ENCODE data around the gene NUP93.
"Not testable (repeated sequence)": the region's sequence is repeated elsewhere in the genome, so short reads cannot be mapped to it uniquely, and the experiment has no call there.

The NUP93 gene

GRCh38 chr16:56865394-56866062, 135.6 kb downstream of the NUP93 start:
- in situ Hi-C loops (cut with HindIII; ENCODE audit: low pct_ligation_motif_present, low sequenced_read_pairs) = no loop called here
- H3K27ac ChIP-seq = no peak overlapping the region
- H3K4me3 ChIP-seq (ENCODE audit: low read depth, low read length) = no peak overlapping the region
- H3K36me3 ChIP-seq (replicated peaks) = no peaks in the 10 kb centered on the region
- TF ChIP-seq, protein P1, sequence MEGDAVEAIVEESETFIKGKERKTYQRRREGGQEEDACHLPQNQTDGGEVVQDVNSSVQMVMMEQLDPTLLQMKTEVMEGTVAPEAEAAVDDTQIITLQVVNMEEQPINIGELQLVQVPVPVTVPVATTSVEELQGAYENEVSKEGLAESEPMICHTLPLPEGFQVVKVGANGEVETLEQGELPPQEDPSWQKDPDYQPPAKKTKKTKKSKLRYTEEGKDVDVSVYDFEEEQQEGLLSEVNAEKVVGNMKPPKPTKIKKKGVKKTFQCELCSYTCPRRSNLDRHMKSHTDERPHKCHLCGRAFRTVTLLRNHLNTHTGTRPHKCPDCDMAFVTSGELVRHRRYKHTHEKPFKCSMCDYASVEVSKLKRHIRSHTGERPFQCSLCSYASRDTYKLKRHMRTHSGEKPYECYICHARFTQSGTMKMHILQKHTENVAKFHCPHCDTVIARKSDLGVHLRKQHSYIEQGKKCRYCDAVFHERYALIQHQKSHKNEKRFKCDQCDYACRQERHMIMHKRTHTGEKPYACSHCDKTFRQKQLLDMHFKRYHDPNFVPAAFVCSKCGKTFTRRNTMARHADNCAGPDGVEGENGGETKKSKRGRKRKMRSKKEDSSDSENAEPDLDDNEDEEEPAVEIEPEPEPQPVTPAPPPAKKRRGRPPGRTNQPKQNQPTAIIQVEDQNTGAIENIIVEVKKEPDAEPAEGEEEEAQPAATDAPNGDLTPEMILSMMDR (IDR thresholded peaks at IDR 0.05; ENCODE audit: low read depth, low read length, missing control alignments) = no peak
- H3K27me3 ChIP-seq (replicated peaks) = no peaks in the 10 kb centered on the region
- no peak for DNase-seq

GRCh38 chr16:56866955-56867830, 137.3 kb downstream of the NUP93 start:
- TF ChIP-seq, protein P1 (IDR thresholded peaks at IDR 0.05; ENCODE audit: low read depth, low read length, missing control alignments) = peak; percentile 68
- Histone ChIP-seq H3K27me3 (replicated peaks) (no peaks in the 10 kb centered on the region), H3K27ac (no peak overlapping the region), H3K4me3 (ENCODE audit: low read depth, low read length) (no peak overlapping the region), H3K36me3 (replicated peaks) (no peaks in the 10 kb centered on the region)
- in situ Hi-C loops (cut with HindIII; ENCODE audit: low pct_ligation_motif_present, low sequenced_read_pairs) = no loop called here
- DNase-seq = peak; percentile 50

DNA sequence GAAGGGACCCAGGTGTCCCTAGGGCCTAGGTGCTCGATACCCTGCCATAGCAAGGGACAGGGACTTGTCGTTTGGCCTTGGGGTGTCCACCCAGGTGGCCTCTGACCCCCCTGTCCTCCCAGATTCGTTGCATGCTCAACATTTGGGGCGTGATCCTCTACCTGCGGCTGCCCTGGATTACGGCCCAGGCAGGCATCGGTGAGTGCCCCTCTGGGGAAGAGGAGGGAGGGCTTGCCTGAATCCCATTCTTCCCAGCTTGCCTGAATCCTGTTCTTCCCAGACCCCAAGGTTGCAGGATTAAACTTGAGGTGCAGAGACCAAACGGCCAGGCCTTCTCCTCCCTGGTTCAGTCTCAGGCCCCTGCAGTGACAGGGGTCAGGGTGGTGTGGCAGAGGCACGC, 138.2 kb downstream of the NUP93 start:
- no peak for DNase-seq
- TF ChIP-seq, protein P1 (IDR thresholded peaks at IDR 0.05; ENCODE audit: low read depth, low read length, missing control alignments) = no peak
- Histone ChIP-seq H3K27me3 (replicated peaks) (no peaks in the 10 kb centered on the region), H3K27ac (no peak overlapping the region), H3K36me3 (replicated peaks) (no peaks in the 10 kb centered on the region), H3K4me3 (ENCODE audit: low read depth, low read length) (no peak overlapping the region)
- in situ Hi-C loops (cut with HindIII; ENCODE audit: low pct_ligation_motif_present, low sequenced_read_pairs) = no loop called here

DNA sequence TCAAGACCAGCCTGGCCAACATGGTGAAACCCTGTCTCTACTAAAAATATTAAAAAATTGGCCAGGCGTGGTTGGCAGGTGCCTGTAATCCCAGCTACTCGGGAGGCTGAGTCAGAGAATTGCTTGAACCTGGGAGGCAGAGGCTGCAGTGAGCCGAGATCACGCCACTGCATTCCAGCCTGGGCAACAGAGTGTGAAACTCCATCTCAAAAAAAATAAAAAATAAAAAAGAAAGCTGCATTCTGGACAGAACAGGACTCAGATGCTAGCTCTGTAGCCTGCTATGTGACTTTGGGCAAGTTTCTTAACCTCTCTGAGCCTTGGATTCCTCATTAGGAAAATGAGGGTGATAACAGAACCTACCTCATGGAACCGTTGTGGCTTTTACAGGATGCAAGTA, 138.8 kb downstream of the NUP93 start:
- DNase-seq; H3K36me3 ChIP-seq (replicated peaks); H3K27me3 ChIP-seq (replicated peaks); in situ Hi-C loops (cut with HindIII; ENCODE audit: low pct_ligation_motif_present, low sequenced_read_pairs); H3K27ac ChIP-seq; H3K4me3 ChIP-seq (ENCODE audit: low read depth, low read length): not testable (repeated sequence)

DNA sequence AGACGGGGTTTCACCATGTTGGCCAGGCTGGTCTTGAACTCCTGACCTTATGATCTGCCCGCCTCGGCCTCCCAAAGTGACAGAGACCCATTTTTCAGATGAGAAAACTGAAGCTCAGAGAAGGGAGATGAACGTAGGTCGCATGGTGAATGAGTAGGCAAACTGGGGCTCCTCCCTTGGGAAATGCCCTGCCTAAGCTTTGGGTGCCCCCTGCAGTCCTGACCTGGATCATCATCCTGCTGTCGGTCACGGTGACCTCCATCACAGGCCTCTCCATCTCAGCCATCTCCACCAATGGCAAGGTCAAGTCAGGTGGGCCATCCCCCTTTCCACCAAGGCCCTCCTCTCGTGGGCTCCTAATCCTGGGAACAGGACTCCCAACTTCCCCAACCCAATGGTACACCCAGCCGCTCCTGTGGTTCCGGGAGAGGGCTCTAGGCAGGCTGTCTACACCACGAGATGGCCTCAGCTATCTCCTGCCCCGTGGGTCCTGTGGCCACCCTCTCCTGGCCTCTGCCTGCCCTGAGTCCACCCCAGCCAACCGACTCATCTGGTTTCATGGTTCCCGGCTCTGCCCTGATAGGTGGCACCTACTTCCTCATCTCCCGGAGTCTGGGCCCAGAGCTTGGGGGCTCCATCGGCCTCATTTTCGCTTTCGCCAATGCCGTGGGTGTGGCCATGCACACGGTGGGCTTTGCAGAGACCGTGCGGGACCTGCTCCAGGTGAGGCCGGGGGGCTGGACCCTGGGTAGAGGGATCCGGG, 139.8 kb downstream of the NUP93 start:
- H3K4me3 ChIP-seq (ENCODE audit: low read depth, low read length) = no peak overlapping the region
- no peaks in the 10 kb centered on the region for H3K36me3 ChIP-seq (replicated peaks)
- TF ChIP-seq, protein P1 (IDR thresholded peaks at IDR 0.05; ENCODE audit: low read depth, low read length, missing control alignments) = peak; percentile 45
- no peaks in the 10 kb centered on the region for H3K27me3 ChIP-seq (replicated peaks)
- no peak overlapping the region for H3K27ac ChIP-seq
- in situ Hi-C loops (cut with HindIII; ENCODE audit: low pct_ligation_motif_present, low sequenced_read_pairs) = no loop called here
- no peak for DNase-seq

Data from brain microvascular endothelial cell (primary cell).